ENCODE results near the gene GMPR2. TPM values are rescaled to one million over a fixed set of nuclear protein-coding genes. Genes with fewer than 3 reads are reported as not detected.

The GMPR2 gene
- total and polyA plus RNA-seq, 2 of the 13 experiments (the other 11 are each of a cell fraction or from before 2014, with no cell fraction given) = 210 to 273 TPM

GRCh38 chr14:24271134-24271833, 38.6 kb downstream of the GMPR2 start, which contains the start of gene RABGGTA (continued):
- TF ChIP-seq PRMT3 (CRISPR knock-in tag; IDR thresholded peaks at IDR 0.05; ENCODE audit: borderline replicate concordance, low read depth) (peak; percentile 82; the same call in 1 of the 2 replicates), MATR3 (CRISPR knock-in tag; IDR thresholded peaks at IDR 0.05) (no peak), ZBTB1 (CRISPR knock-in tag; IDR thresholded peaks at IDR 0.05; ENCODE audit: borderline replicate concordance) (0 out of 2 replicates have a peak, but pooled peaks have one; percentile 3), SRSF9 (IDR thresholded peaks at IDR 0.05; ENCODE audit: borderline replicate concordance, insufficient read depth, low read depth, low read length, poor library complexity, severe bottlenecking) (no peak), IRX3 (CRISPR knock-in tag; IDR thresholded peaks at IDR 0.05; ENCODE audit: borderline replicate concordance, low read depth) (peak; percentile 90), ZNF10 (CRISPR knock-in tag; IDR thresholded peaks at IDR 0.05; ENCODE audit: borderline replicate concordance, low read depth) (peak; percentile 29; the same call in 1 of the 2 replicates), TCF7L2 (IDR thresholded peaks at IDR 0.05; ENCODE audit: low read depth, low read length) (no peak), ZNF558 (CRISPR knock-in tag; IDR thresholded peaks at IDR 0.05; ENCODE audit: borderline replicate concordance) (peak; percentile 100; the same call in 1 of the 2 replicates), TOE1 (CRISPR knock-in tag; IDR thresholded peaks at IDR 0.05) (peak; percentile 99), DPF2 (CRISPR knock-in tag; IDR thresholded peaks at IDR 0.05; ENCODE audit: borderline replicate concordance, low read depth) (no peak), ZNF549 (CRISPR knock-in tag; IDR thresholded peaks at IDR 0.05) (peak; percentile 89; the same call in 1 of the 2 replicates), DMAP1 (CRISPR knock-in tag; IDR thresholded peaks at IDR 0.05) (peak; percentile 99), REXO4 (CRISPR knock-in tag; IDR thresholded peaks at IDR 0.05; ENCODE audit: borderline replicate concordance) (peak; percentile 93), NFIB (CRISPR knock-in tag; IDR thresholded peaks at IDR 0.05; ENCODE audit: borderline replicate concordance) (no peak), ZSCAN31 (CRISPR knock-in tag; IDR thresholded peaks at IDR 0.05; ENCODE audit: low read depth) (peak; percentile 100), MED13 (CRISPR knock-in tag; IDR thresholded peaks at IDR 0.05) (peak; percentile 98), PLSCR1 (CRISPR knock-in tag; IDR thresholded peaks at IDR 0.05; ENCODE audit: borderline replicate concordance) (peak; percentile 80; the same call in 1 of the 2 replicates), ZNF780A (CRISPR knock-in tag; IDR thresholded peaks at IDR 0.05) (peak; percentile 95; the same call in 1 of the 2 replicates), ZNF710 (CRISPR knock-in tag; IDR thresholded peaks at IDR 0.05; ENCODE audit: borderline replicate concordance) (peak; percentile 97), NFATC3 (CRISPR knock-in tag; IDR thresholded peaks at IDR 0.05) (0 out of 2 replicates have a peak, but pooled peaks have one; percentile 91), ZNF720 (CRISPR knock-in tag; IDR thresholded peaks at IDR 0.05) (0 out of 2 replicates have a peak, but pooled peaks have one; percentile 37), CHCHD3 (CRISPR knock-in tag; IDR thresholded peaks at IDR 0.05) (peak; percentile 91)
- TF ChIP-seq, protein P1, sequence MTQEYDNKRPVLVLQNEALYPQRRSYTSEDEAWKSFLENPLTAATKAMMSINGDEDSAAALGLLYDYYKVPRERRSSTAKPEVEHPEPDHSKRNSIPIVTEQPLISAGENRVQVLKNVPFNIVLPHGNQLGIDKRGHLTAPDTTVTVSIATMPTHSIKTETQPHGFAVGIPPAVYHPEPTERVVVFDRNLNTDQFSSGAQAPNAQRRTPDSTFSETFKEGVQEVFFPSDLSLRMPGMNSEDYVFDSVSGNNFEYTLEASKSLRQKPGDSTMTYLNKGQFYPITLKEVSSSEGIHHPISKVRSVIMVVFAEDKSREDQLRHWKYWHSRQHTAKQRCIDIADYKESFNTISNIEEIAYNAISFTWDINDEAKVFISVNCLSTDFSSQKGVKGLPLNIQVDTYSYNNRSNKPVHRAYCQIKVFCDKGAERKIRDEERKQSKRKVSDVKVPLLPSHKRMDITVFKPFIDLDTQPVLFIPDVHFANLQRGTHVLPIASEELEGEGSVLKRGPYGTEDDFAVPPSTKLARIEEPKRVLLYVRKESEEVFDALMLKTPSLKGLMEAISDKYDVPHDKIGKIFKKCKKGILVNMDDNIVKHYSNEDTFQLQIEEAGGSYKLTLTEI (CRISPR knock-in tag; conservative IDR thresholded peaks at IDR 0.05) = no peak
- TF ChIP-seq, protein P2, sequence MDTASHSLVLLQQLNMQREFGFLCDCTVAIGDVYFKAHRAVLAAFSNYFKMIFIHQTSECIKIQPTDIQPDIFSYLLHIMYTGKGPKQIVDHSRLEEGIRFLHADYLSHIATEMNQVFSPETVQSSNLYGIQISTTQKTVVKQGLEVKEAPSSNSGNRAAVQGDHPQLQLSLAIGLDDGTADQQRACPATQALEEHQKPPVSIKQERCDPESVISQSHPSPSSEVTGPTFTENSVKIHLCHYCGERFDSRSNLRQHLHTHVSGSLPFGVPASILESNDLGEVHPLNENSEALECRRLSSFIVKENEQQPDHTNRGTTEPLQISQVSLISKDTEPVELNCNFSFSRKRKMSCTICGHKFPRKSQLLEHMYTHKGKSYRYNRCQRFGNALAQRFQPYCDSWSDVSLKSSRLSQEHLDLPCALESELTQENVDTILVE (CRISPR knock-in tag; IDR thresholded peaks at IDR 0.05) = peak; percentile 98; the same call in 1 of the 2 replicates
